Measurements from ENCODE around the gene TPPP. TPM values are rescaled to one million over a fixed set of nuclear protein-coding genes. Genes with fewer than 3 reads are reported as not detected.

The TPPP gene
- total RNA-seq, 1 experiment from 2014 or later: 1.8 TPM

DNA sequence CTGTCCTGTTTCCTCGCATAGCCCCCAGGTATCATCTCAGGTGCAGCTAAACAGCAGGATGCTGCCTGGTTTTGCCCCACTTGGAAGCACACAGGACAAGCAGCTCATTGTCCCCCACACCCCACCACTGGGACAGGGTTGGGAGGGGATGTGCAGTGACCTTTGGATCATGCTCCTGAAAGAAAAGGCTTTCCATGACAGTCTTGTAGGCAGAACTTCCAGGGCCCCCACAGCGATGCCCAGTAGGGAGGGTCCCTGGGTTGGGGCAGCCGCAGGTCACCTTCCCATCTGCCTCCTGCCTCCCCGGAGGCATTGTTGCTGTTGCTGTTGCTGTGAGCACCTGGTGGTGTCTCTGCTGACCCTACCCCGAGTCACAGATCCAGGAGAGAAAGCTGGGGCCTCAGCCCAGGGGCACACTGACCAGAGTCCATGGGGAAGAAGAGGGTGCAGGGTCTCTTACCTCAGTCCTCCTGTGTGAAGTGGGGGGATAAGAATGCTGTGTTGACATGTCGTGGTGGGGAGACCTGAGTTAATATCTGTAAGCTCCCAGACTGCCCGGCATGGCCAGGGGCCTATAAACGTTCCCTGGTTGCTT lies 72.5 kb downstream of the TPPP start:
- H3K27ac Mint-ChIP-seq: no peak overlapping the region
- no peaks in the 10 kb centered on the region; the same call in 1 of the 2 replicates for H3K4me1 Mint-ChIP-seq
- TF ChIP-seq ZNF532 (CRISPR knock-in tag; IDR thresholded peaks at IDR 0.05; ENCODE audit: borderline replicate concordance): no peak
- no peak for TF ChIP-seq ELF4 (CRISPR knock-in tag; IDR thresholded peaks at IDR 0.05; ENCODE audit: low read depth)
- no peak for TF ChIP-seq TEAD4 (CRISPR knock-in tag; IDR thresholded peaks at IDR 0.05)
- TF ChIP-seq ZBTB21 (CRISPR knock-in tag; IDR thresholded peaks at IDR 0.05; ENCODE audit: borderline replicate concordance): no peak
- no peak for TF ChIP-seq ESRRA (CRISPR knock-in tag; IDR thresholded peaks at IDR 0.05; ENCODE audit: borderline replicate concordance)
- TF ChIP-seq FOXJ3 (CRISPR knock-in tag; IDR thresholded peaks at IDR 0.05; ENCODE audit: borderline replicate concordance): no peak
- TF ChIP-seq ZNF671 (CRISPR knock-in tag; IDR thresholded peaks at IDR 0.05): no peak
- TF ChIP-seq NR1H2 (CRISPR knock-in tag; IDR thresholded peaks at IDR 0.05): no peak
- TF ChIP-seq, protein P1, sequence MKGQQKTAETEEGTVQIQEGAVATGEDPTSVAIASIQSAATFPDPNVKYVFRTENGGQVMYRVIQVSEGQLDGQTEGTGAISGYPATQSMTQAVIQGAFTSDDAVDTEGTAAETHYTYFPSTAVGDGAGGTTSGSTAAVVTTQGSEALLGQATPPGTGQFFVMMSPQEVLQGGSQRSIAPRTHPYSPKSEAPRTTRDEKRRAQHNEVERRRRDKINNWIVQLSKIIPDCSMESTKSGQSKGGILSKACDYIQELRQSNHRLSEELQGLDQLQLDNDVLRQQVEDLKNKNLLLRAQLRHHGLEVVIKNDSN (CRISPR knock-in tag; IDR thresholded peaks at IDR 0.05): no peak
- TF ChIP-seq NFATC4 (CRISPR knock-in tag; IDR thresholded peaks at IDR 0.05): no peak
- no peak for TF ChIP-seq SMAD3 (CRISPR knock-in tag; IDR thresholded peaks at IDR 0.05; ENCODE audit: borderline replicate concordance)
- no peak for TF ChIP-seq ZNF281 (CRISPR knock-in tag; IDR thresholded peaks at IDR 0.05)
- no peak for TF ChIP-seq ZNF263 (CRISPR knock-in tag; IDR thresholded peaks at IDR 0.05; ENCODE audit: low read depth)
- no peak for TF ChIP-seq SMAD4 (CRISPR knock-in tag; IDR thresholded peaks at IDR 0.05)
- TF ChIP-seq E2F5 (CRISPR knock-in tag; IDR thresholded peaks at IDR 0.05): no peak
- TF ChIP-seq ZNF121 (CRISPR knock-in tag; IDR thresholded peaks at IDR 0.05): no peak
- TF ChIP-seq AR (CRISPR knock-in tag; IDR thresholded peaks at IDR 0.05): no peak
- TF ChIP-seq, protein P2, sequence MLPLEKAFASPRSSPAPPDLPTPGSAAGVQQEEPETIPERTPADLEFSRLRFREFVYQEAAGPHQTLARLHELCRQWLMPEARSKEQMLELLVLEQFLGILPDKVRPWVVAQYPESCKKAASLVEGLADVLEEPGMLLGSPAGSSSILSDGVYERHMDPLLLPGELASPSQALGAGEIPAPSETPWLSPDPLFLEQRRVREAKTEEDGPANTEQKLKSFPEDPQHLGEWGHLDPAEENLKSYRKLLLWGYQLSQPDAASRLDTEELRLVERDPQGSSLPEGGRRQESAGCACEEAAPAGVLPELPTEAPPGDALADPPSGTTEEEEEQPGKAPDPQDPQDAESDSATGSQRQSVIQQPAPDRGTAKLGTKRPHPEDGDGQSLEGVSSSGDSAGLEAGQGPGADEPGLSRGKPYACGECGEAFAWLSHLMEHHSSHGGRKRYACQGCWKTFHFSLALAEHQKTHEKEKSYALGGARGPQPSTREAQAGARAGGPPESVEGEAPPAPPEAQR (CRISPR knock-in tag; IDR thresholded peaks at IDR 0.05): no peak
- no peak for TF ChIP-seq ZNF416 (CRISPR knock-in tag; IDR thresholded peaks at IDR 0.05)
- ChIA-PET CTCF (no interaction called here), POLR2A (no interaction called here)
- H3K9me3 Mint-ChIP-seq: peaks cover 1% of the 10 kb centered on the region; the same call in 1 of the 2 replicates
- H3K4me3 Mint-ChIP-seq: no peak overlapping the region
- ATAC-seq (no peak), DNase-seq (ENCODE audit: low spot score) (no peak)
- no peaks in the 10 kb centered on the region for H3K27me3 Mint-ChIP-seq (ENCODE audit: low read depth)
- peaks cover 57% of the 10 kb centered on the region for H3K36me3 Mint-ChIP-seq
